Panc1 (cell line): ENCODE data around the gene NR1H4. TPM values are rescaled to one million over a fixed set of nuclear protein-coding genes. Genes with fewer than 3 reads are reported as not detected.

ENCODE experiments used
- ATAC-seq: fragments of 200-7000 bp; cut with Tn5 transposase; 2 replicates; pipeline ENCODE4 v1.9.1; 2020; ENCODE audit warnings: mild to moderate bottlenecking, moderate library complexity
- BruUV-seq: library from RNA; stranded (reverse); fragments of 400-500 nt; replicated peaks from 2 replicates; lab custom pipeline; 2021; lab: Mats Ljungman, UMichigan
- CTCF ChIA-PET: fragments of 300-600 bp; sonication (Branson Sonifier 250); formaldehyde crosslinking; loops from one replicate; lab custom pipeline; 2022; ENCODE audit warnings: antibody characterized with exemption; lab: Charles Lee
- POLR2A ChIA-PET: fragments of 300-600 bp; sonication (Branson Sonifier 250); formaldehyde crosslinking; loops from one replicate; lab custom pipeline; 2022; ENCODE audit warnings: antibody characterized with exemption; lab: Charles Lee
- DNase-seq: peaks from one replicate; pipeline ENCODE4 v3.0.0-alpha.2; 2010; ENCODE audit warnings: low read depth, low spot score
- H3K27ac ChIP-seq: 2 replicates; pipeline ENCODE4 v1.5.1; 2011; ENCODE audit warnings: mild to moderate bottlenecking, low read length, inconsistent platforms
- H3K27me3 ChIP-seq: fragments of 200-500 bp; sonication (Bioruptor generic); 2 replicates; pipeline ENCODE4 v1.6.0; 2014; ENCODE audit warnings: low read length, inconsistent platforms; ENCODE audit not compliant: control insufficient read depth, insufficient read depth
- H3K36me3 ChIP-seq: fragments of 200-500 bp; sonication (Bioruptor generic); 2 replicates; pipeline ENCODE4 v1.5.1; 2014; ENCODE audit warnings: inconsistent platforms, mild to moderate bottlenecking, low read length, moderate library complexity; ENCODE audit not compliant: control insufficient read depth, insufficient read depth
- H3K4me1 ChIP-seq: 2 replicates; pipeline ENCODE4 v1.5.1; 2011; ENCODE audit warnings: inconsistent platforms, mild to moderate bottlenecking, low read length, moderate library complexity; ENCODE audit not compliant: control insufficient read depth, insufficient read depth
- H3K4me3 ChIP-seq, 2 experiments: 2 replicates each; pipeline ENCODE4 v1.5.1; 2011 to 2012; ENCODE audit warnings: low read depth in 2 of 2, low read length in 2 of 2, mild to moderate bottlenecking in 2 of 2, inconsistent platforms in 1 of 2, moderate library complexity in 1 of 2
- H3K9me3 ChIP-seq: fragments of 200-500 bp; sonication (Bioruptor generic); 2 replicates; pipeline ENCODE4 v1.5.1; 2014; ENCODE audit warnings: low read depth, mild to moderate bottlenecking, inconsistent platforms, low read length, moderate library complexity; ENCODE audit not compliant: control insufficient read depth, insufficient read depth
- CTCF ChIP-seq: fragments of 450-650 bp; IDR thresholded peaks from 2 replicates; pipeline ENCODE4 v1.5.1; 2017; ENCODE audit warnings: mild to moderate bottlenecking
- POLR2AphosphoS5 ChIP-seq: IDR thresholded peaks from 2 replicates; pipeline ENCODE4 v1.6.1; 2012; ENCODE audit warnings: mild to moderate bottlenecking, low read depth, low read length, moderate library complexity
- REST ChIP-seq, 2 experiments: IDR thresholded peaks; 2 replicates each; pipeline ENCODE4 v1.6.1; 2011 to 2012; ENCODE audit warnings: low read depth in 2 of 2, control low read depth in 1 of 2, low read length in 1 of 2, mild to moderate bottlenecking in 1 of 2, moderate library complexity in 1 of 2; ENCODE audit not compliant: insufficient read depth in 1 of 2
- SIN3A ChIP-seq: IDR thresholded peaks from 2 replicates; pipeline ENCODE4 v1.6.1; 2012; ENCODE audit warnings: low read depth, mild to moderate bottlenecking, low read length, moderate library complexity, borderline replicate concordance; ENCODE audit not compliant: insufficient read depth
- TCF7L2 ChIP-seq: IDR thresholded peaks from 2 replicates; pipeline ENCODE4 v1.6.1; 2011; ENCODE audit warnings: mild to moderate bottlenecking, low read depth, low read length, inconsistent platforms
- in situ Hi-C: cut with HindIII; loops from 2 replicates; pipeline ENCODE4 v1.10.0; 2016; ENCODE audit warnings: low sequenced_read_pairs, low pct_unique_long_range_greater_than_20kb
- intact Hi-C: fragments of 100-400 bp; cut with micrococcal nuclease; formaldehyde crosslinking; loops from one replicate; pipeline ENCODE4 v1.10.0; 2022; ENCODE audit not compliant: unreplicated experiment
- total RNA-seq: library from RNA; stranded (reverse); gene quantifications from one replicate; pipeline ENCODE4 v1.2.1, GENCODE V29; 2021; ENCODE audit not compliant: unreplicated experiment

Gene NR1H4
- total RNA-seq, 1 experiment from 2014 or later = not detected

DNA sequence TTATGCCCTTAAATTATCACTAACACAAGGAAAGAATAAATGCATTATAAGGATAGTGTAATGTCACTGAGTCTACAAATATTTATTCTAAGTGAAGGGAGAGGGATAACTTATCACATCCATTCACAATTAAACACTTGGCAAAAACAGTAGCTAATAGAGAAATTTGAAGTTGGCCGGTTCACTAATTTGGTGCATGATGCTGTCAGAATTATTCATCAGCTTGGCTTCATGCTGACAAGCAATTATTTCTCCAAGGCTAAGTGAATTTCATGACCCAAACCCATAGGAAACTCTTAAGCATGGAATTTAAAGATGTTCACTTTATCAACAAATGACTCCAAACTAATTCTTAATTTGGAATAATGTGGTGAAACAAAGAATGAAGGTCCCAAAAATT is 25.0 kb upstream of the NR1H4 start:
- in situ Hi-C loops (no loop called here), intact Hi-C loops (no loop called here)
- TF ChIP-seq REST (IDR thresholded peaks at IDR 0.05; ENCODE audit: insufficient read depth in 1 of 2, low read depth in 2 of 2, low read length in 1 of 2) (no peak), CTCF (no peak), POLR2AphosphoS5 (no peak), SIN3A (no peak), TCF7L2 (no peak)
- H3K9me3 ChIP-seq = no peaks in the 10 kb centered on the region
- no peaks in the 10 kb centered on the region for H3K36me3 ChIP-seq
- H3K27me3 ChIP-seq = peaks cover 4% of the 10 kb centered on the region; the same call in 1 of the 2 replicates
- no peaks in the 10 kb centered on the region for H3K4me1 ChIP-seq
- BruUV-seq = no TSS peak
- H3K27ac ChIP-seq = no peak overlapping the region
- CTCF ChIA-PET = no interaction called here
- ATAC-seq (no peak), DNase-seq (no peak)
- no peak overlapping the region for H3K4me3 ChIP-seq
- POLR2A ChIA-PET = no interaction called here

DNA sequence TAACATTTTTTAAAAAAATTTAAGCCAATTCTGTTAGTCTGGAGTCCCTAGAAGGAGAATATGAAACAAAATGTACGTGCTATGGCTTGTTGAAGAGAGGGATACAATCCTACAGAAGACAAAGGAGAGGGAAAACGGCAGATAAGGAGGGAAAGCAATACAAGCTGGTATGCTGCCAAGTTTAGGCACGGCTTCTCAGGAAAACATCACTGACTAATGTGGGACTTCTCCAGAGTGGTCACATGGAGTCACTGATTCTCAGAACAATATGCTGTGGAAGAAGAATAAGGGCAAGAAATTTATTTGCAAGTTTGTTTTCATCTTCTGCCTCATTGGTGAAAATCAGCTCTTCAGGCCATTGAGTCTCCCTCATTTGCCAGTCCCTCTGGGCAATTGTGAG is 22.9 kb upstream of the NR1H4 start:
- Histone ChIP-seq H3K9me3 (no peaks in the 10 kb centered on the region), H3K4me1 (no peaks in the 10 kb centered on the region), H3K4me3 (no peak overlapping the region), H3K27ac (no peak overlapping the region), H3K36me3 (no peaks in the 10 kb centered on the region), H3K27me3 (0 out of 2 replicates have a peak, but pooled peaks cover 4% of the 10 kb centered on the region)
- intact Hi-C loops = no loop called here
- DNase-seq (no peak), ATAC-seq (no peak)
- in situ Hi-C loops = no loop called here
- ChIA-PET POLR2A (no interaction called here), CTCF (no interaction called here)
- BruUV-seq = no TSS peak
- no peak for TF ChIP-seq CTCF
- no peak for TF ChIP-seq TCF7L2
- no peak for TF ChIP-seq SIN3A
- TF ChIP-seq POLR2AphosphoS5 = no peak
- no peak for TF ChIP-seq REST (IDR thresholded peaks at IDR 0.05; ENCODE audit: insufficient read depth in 1 of 2, low read depth in 2 of 2, low read length in 1 of 2)
